ENCODE measurements around the gene WDR33. TPM values are rescaled to one million over a fixed set of nuclear protein-coding genes. Genes with fewer than 3 reads are reported as not detected.

WDR33 gene
- total and polyA plus RNA-seq, 2 of the 4 experiments (the other 2 are of a cell fraction) = 19.6 to 41.2 TPM

- TF ChIP-seq POLR2A (IDR thresholded peaks at IDR 0.05; ENCODE audit: low read depth, low read length) = no peak
- TF ChIP-seq RCOR1 (IDR thresholded peaks at IDR 0.05; ENCODE audit: insufficient replicate concordance, low read length) = no peak
- no peak for TF ChIP-seq RFX5 (IDR thresholded peaks at IDR 0.05; ENCODE audit: low read depth, low read length)
- no peak for TF ChIP-seq BHLHE40 (IDR thresholded peaks at IDR 0.05; ENCODE audit: low read depth, low read length)
- TF ChIP-seq SMC3 (IDR thresholded peaks at IDR 0.05; ENCODE audit: low read depth, low read length) = no peak
- TF ChIP-seq CTCF (conservative IDR thresholded peaks at IDR 0.05; ENCODE audit: low read depth, low read length) = no peak
- TF ChIP-seq MAZ (IDR thresholded peaks at IDR 0.05; ENCODE audit: borderline replicate concordance, low read depth, low read length) = no peak
- TF ChIP-seq MXI1 (IDR thresholded peaks at IDR 0.05; ENCODE audit: borderline replicate concordance, low read depth, low read length) = no peak
- TF ChIP-seq NFE2L2 (IDR thresholded peaks at IDR 0.05; ENCODE audit: low read depth, low read length) = no peak
- dilution Hi-C loops (cut with HindIII; ENCODE audit: low sequenced_read_pairs, unreplicated experiment) (no loop called here), intact Hi-C loops (cut with micrococcal nuclease) (no loop called here), in situ Hi-C loops (cut with MboI; ENCODE audit: low sequenced_read_pairs) (no loop called here)
- no TSS peak for BruUV-seq (replicated peaks)
- H3K4me2 ChIP-seq (ENCODE audit: low read depth, low read length) = no peak overlapping the region
- no peaks in the 10 kb centered on the region for H3K9me3 ChIP-seq (ENCODE audit: control insufficient read depth, insufficient read depth, low read length)
- ATAC-seq (ENCODE audit: low read depth) = no peak
- H4K8ac ChIP-seq (ENCODE audit: low read depth in 2 of 2, low read length in 2 of 2) = no peak overlapping the region
- H4K91ac ChIP-seq (ENCODE audit: insufficient read depth, low read depth, low read length) = no peak overlapping the region
- 80% methylated on average over 1 of the region's 8 CpGs; no CpG with 5 or more reads in 1 of the 2 experiments for WGBS, 2 experiments (ENCODE audit: extremely low coverage in 2 of 2, insufficient read length in 1 of 2)
- no peak overlapping the region for H2BK120ac ChIP-seq (ENCODE audit: low read depth, low read length)
- H3K79me1 ChIP-seq (ENCODE audit: low read depth in 1 of 2, low read length in 2 of 2) = peaks cover 6 to 26% of the 10 kb centered on the region in 2 experiments
- no peak overlapping the region for H3K27ac ChIP-seq (ENCODE audit: insufficient read depth, low read length)
- no peak overlapping the region for H3K23ac ChIP-seq (ENCODE audit: low read depth, low read length)
- 0 out of 2 replicates have a peak, but pooled peaks cover 10% of the 10 kb centered on the region for H3K9me1 ChIP-seq (ENCODE audit: insufficient read depth, low read length)
- H2AFZ ChIP-seq (replicated peaks; ENCODE audit: low read length, poor library complexity) = no peak overlapping the region
- H2BK15ac ChIP-seq (ENCODE audit: low read depth, low read length) = no peak overlapping the region
- H3K4ac ChIP-seq (ENCODE audit: low read depth, low read length) = no peak overlapping the region
- H3K4me1 ChIP-seq (ENCODE audit: control insufficient read depth, insufficient read depth, low read length) = no peaks in the 10 kb centered on the region
- no peak overlapping the region for H3K18ac ChIP-seq (ENCODE audit: low read depth, low read length)
- peaks cover 18% of the 10 kb centered on the region for H3K36me3 ChIP-seq (ENCODE audit: control insufficient read depth, insufficient read depth, low read length)
- no peak overlapping the region for H2BK20ac ChIP-seq (ENCODE audit: low read depth, low read length)
- no peak overlapping the region for H3K14ac ChIP-seq (replicated peaks; ENCODE audit: low read depth, low read length)
- peaks cover 35% of the 10 kb centered on the region for H4K20me1 ChIP-seq (ENCODE audit: insufficient read depth, low read length)
- POLR2A ChIA-PET (ENCODE audit: unreplicated experiment) = no interaction called here
- H2AK5ac ChIP-seq (ENCODE audit: low read depth, low read length) = no peak overlapping the region
- no peak overlapping the region for H3K9ac ChIP-seq (ENCODE audit: low read depth, low read length)
- no peak overlapping the region for H4K5ac ChIP-seq (ENCODE audit: low read depth, low read length)
- H3K56ac ChIP-seq (ENCODE audit: extremely low read depth, insufficient read depth, low read length) = no peak overlapping the region
- no peaks in the 10 kb centered on the region for H3K27me3 ChIP-seq (ENCODE audit: control insufficient read depth, insufficient read depth, low read length)
- H2AK9ac ChIP-seq (replicated peaks; ENCODE audit: low read depth, low read length, poor library complexity) = no peak overlapping the region
- no peak overlapping the region for H3K4me3 ChIP-seq (ENCODE audit: insufficient read depth, low read depth, low read length)
- no peak overlapping the region for H2BK5ac ChIP-seq (ENCODE audit: low read depth, low read length, poor library complexity, severe bottlenecking)
- CTCF ChIA-PET = no interaction called here
- no peak for DNase-seq
These were observed 156.2 kb downstream of the WDR33 start for GRCh38 chr2:127654838-127655175.
